Kidney (tissue), 14 donors: ENCODE data around the gene TGFB2. TPM values are rescaled to one million over a fixed set of nuclear protein-coding genes. Genes with fewer than 3 reads are reported as not detected.

Source experiments
- DNase-seq, 5 donors: peaks; one replicate each; pipeline ENCODE4 v3.0.0-alpha.2; 2013 to 2020
- FAIRE-seq: peaks from 2 replicates; lab custom pipeline; 2012; peaks lifted over from hg19 to GRCh38; lab: Jason Lieb, UNC
- H3K27ac ChIP-seq, 2 donors: one replicate each; pipeline ENCODE4 v1.7.0; 2013; ENCODE audit warnings: low read depth in 2 of 2, low read length in 2 of 2, inconsistent platforms in 1 of 2
- H3K27me3 ChIP-seq: one replicate; pipeline ENCODE4 v1.7.1; 2013; ENCODE audit warnings: low read length, inconsistent platforms; ENCODE audit not compliant: control insufficient read depth, insufficient read depth
- H3K36me3 ChIP-seq, 3 donors: one replicate each; pipeline versions ENCODE4 v1.7.0 to v1.7.1; 2013; ENCODE audit warnings: low read length in 3 of 3, control low read depth in 1 of 3, inconsistent platforms in 1 of 3; ENCODE audit not compliant: insufficient read depth in 3 of 3, control insufficient read depth in 2 of 3
- H3K4me1 ChIP-seq, 3 donors: one replicate each; pipeline versions ENCODE4 v1.7.0 to v1.7.1; 2013; ENCODE audit warnings: low read length in 3 of 3, inconsistent platforms in 1 of 3, low read depth in 1 of 3; ENCODE audit not compliant: control insufficient read depth in 2 of 3, insufficient read depth in 2 of 3
- H3K4me3 ChIP-seq, 3 donors: one replicate each; pipeline versions ENCODE4 v1.7.0 to v1.8.1; 2013; ENCODE audit warnings: low read length in 3 of 3, control low read depth in 1 of 3, inconsistent platforms in 1 of 3
- H3K9ac ChIP-seq, 3 donors: one replicate each; pipeline versions ENCODE4 v1.7.0 to v1.7.1; 2013; ENCODE audit warnings: low read length in 3 of 3, control low read depth in 1 of 3, inconsistent platforms in 1 of 3
- H3K9me3 ChIP-seq, 3 donors: one replicate each; pipeline versions ENCODE4 v1.7.0 to v1.7.1; 2013; ENCODE audit warnings: low read length in 3 of 3, control low read depth in 1 of 3, inconsistent platforms in 1 of 3; ENCODE audit not compliant: control insufficient read depth in 2 of 3, insufficient read depth in 1 of 3
- intact Hi-C: fragments of 100-400 bp; cut with DNase I; formaldehyde crosslinking; loops from one replicate; pipeline ENCODE4 v1.11.1; 2022
- polyA plus RNA-seq: library from polyadenylated mRNA; stranded (reverse); fragments of 350-450 nt; fragmentation: Illumina TruSeq; extraction: RNeasy Lipid Tissue Mini Kit (QIAGEN cat#74804); gene quantifications from one replicate; pipeline ENCODE4 v1.2.3, GENCODE V29; 2014; ENCODE audit warnings: low read depth, low replicate concordance; ENCODE audit not compliant: insufficient read depth
- total RNA-seq: library from RNA; stranded (reverse); fragmentation: NEBNext Ultra II Directional; extraction: Animal tissue kit (Norgen Biotek cat#: 25700); gene quantifications from one replicate; pipeline ENCODE4 v1.2.1, GENCODE V29; 2021
- TF ChIP-seq, protein P1 (sequence below): IDR thresholded peaks from 3 replicates; pipeline ENCODE4 v1.5.1; 2012; ENCODE audit warnings: mild to moderate bottlenecking, moderate library complexity, borderline replicate concordance; ENCODE audit not compliant: insufficient read depth; ENCODE audit errors: extremely low read depth
- donor health status: control.
- donor health status: control.
- donor health status: control.
- donor health status: control.
- donor health status: control.
- donor health status: DM: yes; HTN: yes; CAD: no.
- donor health status: Normal renal cell carcinoma (clear cell type).

The TGFB2 gene
- total and polyA plus RNA-seq, 2 donors from 2014 or later, result 1.4 to 12.2 TPM

DNA sequence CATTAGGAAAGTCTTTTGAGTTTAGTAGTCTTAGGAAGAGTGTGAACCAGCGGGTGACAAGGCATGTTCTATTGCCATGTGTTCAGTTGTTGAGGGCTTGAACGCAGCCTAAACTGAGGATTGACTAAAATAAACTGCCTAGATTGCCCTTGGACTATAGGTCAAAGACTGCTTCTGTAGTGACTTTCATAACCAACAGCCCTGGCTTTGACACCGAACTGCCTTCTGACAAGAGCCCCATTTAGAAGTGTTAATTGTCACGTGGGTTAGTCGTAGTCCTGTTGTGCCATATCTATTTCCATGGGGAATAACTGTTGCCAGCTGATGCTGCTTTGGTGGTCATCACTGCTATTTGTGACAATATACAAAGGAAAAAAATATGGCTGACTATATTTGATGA, 90.4 kb downstream of the TGFB2 start:
- Histone ChIP-seq H3K36me3 (no peaks in the 10 kb centered on the region), H3K9ac (no peak overlapping the region), H3K27ac (no peak overlapping the region), H3K9me3 (no peaks in the 10 kb centered on the region), H3K27me3 (no peaks in the 10 kb centered on the region), H3K4me1 (no peaks in the 10 kb centered on the region), H3K4me3 (no peak overlapping the region)
- intact Hi-C loops, result no loop called here
- FAIRE-seq, result no peak
- TF ChIP-seq, protein P1, sequence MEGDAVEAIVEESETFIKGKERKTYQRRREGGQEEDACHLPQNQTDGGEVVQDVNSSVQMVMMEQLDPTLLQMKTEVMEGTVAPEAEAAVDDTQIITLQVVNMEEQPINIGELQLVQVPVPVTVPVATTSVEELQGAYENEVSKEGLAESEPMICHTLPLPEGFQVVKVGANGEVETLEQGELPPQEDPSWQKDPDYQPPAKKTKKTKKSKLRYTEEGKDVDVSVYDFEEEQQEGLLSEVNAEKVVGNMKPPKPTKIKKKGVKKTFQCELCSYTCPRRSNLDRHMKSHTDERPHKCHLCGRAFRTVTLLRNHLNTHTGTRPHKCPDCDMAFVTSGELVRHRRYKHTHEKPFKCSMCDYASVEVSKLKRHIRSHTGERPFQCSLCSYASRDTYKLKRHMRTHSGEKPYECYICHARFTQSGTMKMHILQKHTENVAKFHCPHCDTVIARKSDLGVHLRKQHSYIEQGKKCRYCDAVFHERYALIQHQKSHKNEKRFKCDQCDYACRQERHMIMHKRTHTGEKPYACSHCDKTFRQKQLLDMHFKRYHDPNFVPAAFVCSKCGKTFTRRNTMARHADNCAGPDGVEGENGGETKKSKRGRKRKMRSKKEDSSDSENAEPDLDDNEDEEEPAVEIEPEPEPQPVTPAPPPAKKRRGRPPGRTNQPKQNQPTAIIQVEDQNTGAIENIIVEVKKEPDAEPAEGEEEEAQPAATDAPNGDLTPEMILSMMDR, result no peak
- DNase-seq, result no peak

DNA sequence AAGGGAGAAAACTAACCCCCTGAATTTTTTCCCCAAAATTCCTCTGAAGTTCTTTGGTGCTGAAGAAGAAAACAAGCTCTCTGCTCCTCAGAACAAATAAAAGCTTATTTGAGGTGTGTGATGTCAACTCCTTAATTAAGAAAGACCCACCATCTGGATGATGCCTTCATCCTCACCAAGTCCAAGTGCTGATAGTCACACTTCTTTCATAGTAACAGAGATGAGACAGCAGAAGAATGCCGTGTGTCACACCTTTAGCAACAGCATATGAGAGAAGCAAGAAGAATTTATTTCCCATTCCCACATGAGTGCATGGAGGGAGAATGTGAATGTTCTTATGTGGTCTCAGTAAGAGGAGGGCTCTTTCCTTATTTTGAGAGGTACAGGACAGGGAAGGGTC, 91.2 kb downstream of the TGFB2 start:
- H3K27ac ChIP-seq, result no peak overlapping the region
- H3K36me3 ChIP-seq, result no peaks in the 10 kb centered on the region
- H3K4me3 ChIP-seq, result no peak overlapping the region
- TF ChIP-seq, protein P1, result no peak
- H3K27me3 ChIP-seq, result no peaks in the 10 kb centered on the region
- no peaks in the 10 kb centered on the region for H3K4me1 ChIP-seq
- no peak for FAIRE-seq
- H3K9ac ChIP-seq, result no peak overlapping the region
- no peak for DNase-seq
- no peaks in the 10 kb centered on the region for H3K9me3 ChIP-seq
- intact Hi-C loops, result no loop called here

DNA sequence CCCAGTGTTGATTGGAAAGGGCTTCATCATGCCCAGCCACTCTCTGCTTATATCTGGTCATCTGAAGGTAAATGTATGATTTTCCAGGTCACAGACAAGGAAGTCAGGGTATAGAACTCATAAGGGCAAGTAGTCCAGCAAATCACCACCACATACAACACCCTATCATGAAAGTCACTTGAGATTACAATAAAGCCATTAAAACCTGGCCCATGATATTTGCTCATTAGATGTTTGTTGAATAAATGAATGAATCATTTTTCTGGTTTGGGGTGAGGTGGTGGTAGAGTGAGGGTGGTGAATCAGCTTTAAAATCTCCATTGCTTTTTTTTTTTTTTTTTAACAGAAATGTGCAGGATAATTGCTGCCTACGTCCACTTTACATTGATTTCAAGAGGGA, 91.9 kb downstream of the TGFB2 start:
- Histone ChIP-seq H3K36me3 (no peaks in the 10 kb centered on the region), H3K27ac (no peak overlapping the region), H3K4me1 (no peaks in the 10 kb centered on the region), H3K4me3 (no peak overlapping the region), H3K27me3 (no peaks in the 10 kb centered on the region), H3K9ac (no peak overlapping the region), H3K9me3 (no peaks in the 10 kb centered on the region)
- TF ChIP-seq, protein P1, result no peak
- DNase-seq, result no peak
- FAIRE-seq, result no peak
- intact Hi-C loops, result no loop called here
